ENCODE data around the gene USP6. TPM values are rescaled to one million over a fixed set of nuclear protein-coding genes. Genes with fewer than 3 reads are reported as not detected.
"Not testable (repeated sequence)": the region's sequence is repeated elsewhere in the genome, so short reads cannot be mapped to it uniquely, and the experiment has no call there.

The USP6 gene
- total RNA-seq, 1 donor from 2014 or later: not detected

GRCh38 chr17:5134571-5134970 lies 18.7 kb downstream of the USP6 start:
- not testable (repeated sequence) for DNase-seq (ENCODE audit: extremely low read depth, low read depth, low spot score)

DNA sequence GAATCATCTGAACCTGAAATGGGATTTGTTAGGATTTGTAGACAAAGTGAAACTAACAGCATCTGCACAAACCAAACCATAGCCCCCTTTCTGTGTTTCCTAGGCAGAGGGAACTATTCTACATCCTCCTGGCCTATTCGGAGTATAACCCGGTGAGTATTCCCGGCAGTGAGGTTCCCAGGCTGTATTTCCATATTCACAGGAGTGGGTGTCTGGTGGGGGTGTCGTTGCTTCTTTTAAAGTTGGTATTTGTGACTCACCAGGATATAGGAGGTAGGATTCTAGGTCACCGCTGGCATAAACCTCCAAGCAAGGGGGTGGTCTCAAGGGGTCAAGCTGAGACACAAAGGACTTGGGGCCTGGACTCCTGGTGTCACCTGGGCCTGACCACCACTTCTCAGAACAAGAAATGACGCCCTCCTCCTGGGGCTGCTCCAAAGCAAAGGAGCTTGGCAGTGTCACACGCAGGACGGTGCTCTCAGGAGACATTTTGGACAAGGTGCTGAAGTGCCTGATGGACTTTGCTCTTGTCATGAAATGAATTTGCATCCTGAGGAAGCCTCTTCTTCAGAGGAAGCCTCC lies 19.4 kb downstream of the USP6 start:
- DNase-seq (ENCODE audit: extremely low read depth, low read depth, low spot score): not testable (repeated sequence)

- no peak for DNase-seq (ENCODE audit: extremely low read depth, low read depth, low spot score)
Measured at GRCh38 chr17:5135726-5136579, 20.1 kb downstream of the USP6 start.

DNA sequence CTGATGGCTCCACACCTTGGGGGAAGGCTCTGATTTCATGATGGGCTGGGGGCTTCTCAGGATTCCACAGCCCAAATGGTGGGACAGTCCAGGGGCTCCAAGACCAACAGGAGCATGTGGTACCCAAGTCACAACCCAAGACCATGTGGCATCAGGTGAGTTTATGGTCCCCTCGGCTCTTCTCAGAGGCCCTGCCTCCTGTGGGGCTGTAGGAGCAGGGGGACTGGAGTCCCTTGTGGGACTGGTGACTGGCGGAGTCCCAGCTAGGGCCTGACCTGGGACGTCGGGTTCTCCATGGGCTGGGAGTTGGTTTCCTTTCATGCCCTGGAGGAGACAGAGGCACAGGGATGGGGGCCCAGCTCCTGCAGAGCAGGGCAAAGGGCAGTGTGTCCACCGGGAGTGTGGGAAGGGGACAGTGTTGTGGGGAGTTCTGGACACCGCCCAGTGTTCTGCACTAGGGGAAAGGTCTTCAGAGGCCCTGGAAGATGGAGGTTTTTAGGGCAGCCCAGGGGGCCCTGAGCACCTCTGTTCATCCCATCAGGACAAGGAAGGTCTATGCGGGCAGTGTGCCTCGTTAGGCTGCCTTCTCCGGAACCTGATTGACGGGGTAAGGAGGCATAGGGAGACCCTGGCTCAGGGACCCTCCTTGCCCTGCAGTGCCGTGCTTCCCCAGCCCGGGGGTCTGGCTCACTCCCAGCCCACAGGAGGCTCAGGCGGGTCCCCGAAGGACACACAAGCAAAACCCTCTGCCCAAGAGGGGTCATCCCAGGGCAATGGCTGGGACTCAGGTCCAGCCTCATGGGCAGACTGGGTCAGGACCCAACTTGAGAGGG lies 21.0 kb downstream of the USP6 start:
- not testable (repeated sequence) for DNase-seq (ENCODE audit: extremely low read depth, low read depth, low spot score)

DNA sequence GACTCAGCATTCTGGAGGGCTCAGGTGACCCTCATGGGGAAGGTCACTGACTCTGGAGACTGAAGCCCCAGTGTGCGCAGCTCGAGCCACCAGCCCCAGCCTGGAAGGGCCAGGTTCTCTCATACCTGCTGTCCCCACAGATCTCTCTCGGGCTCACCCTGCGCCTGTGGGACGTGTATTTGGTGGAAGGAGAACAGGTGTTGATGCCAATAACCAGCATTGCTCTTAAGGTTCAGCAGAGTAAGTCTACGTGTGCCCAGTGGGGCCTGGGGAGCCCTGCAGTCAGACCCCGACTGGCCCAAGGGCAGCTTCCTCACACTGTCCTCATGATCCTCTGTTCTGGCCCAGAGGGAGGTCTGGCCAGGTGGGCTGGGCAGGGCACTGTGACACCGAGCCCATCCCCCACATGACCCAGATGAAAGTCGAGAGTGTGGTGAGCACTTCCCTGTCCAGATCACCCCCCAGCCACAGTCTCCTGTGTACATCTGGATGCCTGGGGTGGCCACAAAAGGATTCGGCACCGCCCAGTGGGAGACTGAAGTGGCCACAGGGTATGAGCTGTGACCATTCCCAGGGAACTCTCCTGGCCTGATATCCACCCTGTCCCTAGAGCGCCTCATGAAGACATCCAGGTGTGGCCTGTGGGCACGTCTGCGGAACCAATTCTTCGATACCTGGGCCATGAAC lies 21.8 kb downstream of the USP6 start:
- not testable (repeated sequence) for DNase-seq (ENCODE audit: extremely low read depth, low read depth, low spot score)

DNA sequence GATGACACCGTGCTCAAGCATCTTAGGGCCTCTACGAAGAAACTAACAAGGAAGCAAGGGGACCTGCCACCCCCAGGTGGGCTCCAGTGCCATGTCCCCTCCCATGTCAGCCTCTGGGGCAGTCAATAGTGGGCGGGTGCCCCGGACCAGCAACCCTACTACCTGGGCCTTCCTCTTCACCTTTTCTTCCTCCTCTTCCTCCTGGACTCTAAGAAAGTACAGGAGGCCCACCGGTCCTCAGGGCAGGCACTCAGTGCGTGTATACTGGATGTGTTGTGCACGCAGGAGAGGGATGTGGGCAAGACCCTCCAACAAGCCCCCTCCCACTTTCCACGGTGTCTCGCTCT lies 22.3 kb downstream of the USP6 start:
- not testable (repeated sequence) for DNase-seq (ENCODE audit: extremely low read depth, low read depth, low spot score)

GRCh38 chr17:5138616-5139457 lies 23.0 kb downstream of the USP6 start:
- DNase-seq (ENCODE audit: extremely low read depth, low read depth, low spot score): no peak

DNA sequence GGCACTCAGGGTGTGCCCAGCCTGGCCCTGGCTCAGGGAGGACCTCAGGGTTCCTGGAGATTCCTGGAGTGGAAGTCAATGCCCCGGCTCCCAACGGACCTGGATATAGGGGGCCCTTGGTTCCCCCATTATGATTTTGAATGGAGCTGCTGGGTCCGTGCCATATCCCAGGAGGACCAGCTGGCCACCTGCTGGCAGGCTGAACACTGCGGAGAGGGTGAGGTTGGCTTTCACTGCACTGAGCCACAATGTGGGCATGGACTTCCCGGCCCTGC lies 23.6 kb downstream of the USP6 start:
- DNase-seq (ENCODE audit: extremely low read depth, low read depth, low spot score): no peak

DNA sequence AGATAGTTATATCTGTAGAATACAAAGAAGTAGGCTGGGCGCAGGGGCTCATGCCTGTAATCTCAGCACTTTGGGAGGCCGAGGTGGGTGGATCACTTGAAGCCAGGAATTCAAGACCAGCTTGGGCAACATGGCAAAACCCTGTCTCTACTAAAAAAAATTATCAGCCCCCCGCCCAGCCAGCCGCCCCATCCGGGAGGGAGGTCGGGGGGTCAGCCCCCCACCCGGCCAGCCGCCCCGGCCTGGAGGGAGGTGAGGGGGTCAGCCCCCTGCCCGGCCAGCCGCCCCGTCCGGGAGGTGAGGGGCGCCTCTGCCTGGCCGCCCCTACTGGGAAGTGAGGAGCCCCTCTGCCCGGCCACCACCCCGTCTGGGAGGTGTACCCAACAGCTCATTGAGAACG lies 27.0 kb downstream of the USP6 start:
- not testable (repeated sequence) for DNase-seq (ENCODE audit: extremely low read depth, low read depth, low spot score)

DNA sequence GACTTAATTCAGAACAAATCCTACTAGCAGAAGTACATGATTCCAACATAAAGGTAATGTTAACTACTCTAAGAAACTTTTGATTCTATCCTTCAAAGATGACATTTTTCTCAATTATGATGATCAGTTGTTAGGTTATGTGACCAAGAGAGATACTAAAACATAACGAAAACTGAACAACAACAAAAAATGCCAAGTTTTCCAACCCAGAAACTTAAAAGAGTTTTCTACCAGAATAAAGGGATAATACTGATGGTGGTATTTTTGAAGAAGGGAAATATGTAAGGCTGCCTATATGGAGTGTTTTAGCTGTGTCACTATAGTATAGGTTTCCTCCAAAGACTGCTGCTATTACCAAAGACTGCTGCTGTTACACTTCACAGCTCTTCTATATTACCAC lies 30.3 kb downstream of the USP6 start:
- not testable (repeated sequence) for DNase-seq (ENCODE audit: extremely low read depth, low read depth, low spot score)

DNA sequence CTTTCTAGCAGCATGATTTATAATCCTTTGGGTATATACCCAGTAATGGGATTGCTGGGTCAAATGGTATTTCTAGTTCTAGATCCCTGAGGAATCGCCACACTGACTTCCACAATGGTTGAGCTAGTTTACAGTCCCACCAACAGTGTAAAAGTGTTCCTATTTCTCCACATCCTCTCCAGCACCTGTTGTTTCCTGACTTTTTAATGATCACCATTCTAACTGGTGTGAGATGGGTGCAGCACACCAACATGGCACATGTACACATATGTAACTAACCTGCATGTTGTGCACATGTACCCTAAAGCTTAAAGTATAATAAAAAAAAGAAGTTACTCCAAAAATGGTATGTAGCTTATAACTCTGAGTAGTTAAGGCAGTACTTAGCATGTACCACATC lies 44.9 kb downstream of the USP6 start:
- not testable (repeated sequence) for DNase-seq (ENCODE audit: extremely low read depth, low read depth, low spot score)

DNA sequence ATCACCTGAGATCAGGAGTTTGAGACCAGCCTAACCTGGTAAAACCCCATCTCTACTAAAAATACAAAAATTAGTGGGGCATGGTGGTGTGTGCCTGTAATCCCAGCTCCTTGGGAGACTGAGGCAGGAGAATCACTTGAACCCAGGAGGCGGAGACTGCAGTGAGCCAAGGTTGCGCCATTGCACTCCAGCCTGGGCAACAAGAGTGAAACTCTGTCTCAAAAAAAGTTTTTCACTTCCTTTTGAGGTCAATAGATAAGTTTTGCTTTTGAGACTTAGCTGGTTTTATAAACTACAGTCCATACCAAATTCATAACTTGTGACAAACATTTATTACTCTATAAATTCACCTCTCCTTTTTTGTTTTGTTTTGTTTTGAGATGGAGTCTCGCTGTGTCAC lies 46.0 kb downstream of the USP6 start:
- not testable (repeated sequence) for DNase-seq (ENCODE audit: extremely low read depth, low read depth, low spot score)

GRCh38 chr17:5164436-5164835 lies 48.6 kb downstream of the USP6 start:
- DNase-seq (ENCODE audit: extremely low read depth, low read depth, low spot score): no peak

- not testable (repeated sequence) for DNase-seq (ENCODE audit: extremely low read depth, low read depth, low spot score)
Measured at GRCh38 chr17:5165791-5166564, 50.1 kb downstream of the USP6 start.

GRCh38 chr17:5175027-5175426 lies 59.2 kb downstream of the USP6 start:
- DNase-seq (ENCODE audit: extremely low read depth, low read depth, low spot score): not testable (repeated sequence)

DNA sequence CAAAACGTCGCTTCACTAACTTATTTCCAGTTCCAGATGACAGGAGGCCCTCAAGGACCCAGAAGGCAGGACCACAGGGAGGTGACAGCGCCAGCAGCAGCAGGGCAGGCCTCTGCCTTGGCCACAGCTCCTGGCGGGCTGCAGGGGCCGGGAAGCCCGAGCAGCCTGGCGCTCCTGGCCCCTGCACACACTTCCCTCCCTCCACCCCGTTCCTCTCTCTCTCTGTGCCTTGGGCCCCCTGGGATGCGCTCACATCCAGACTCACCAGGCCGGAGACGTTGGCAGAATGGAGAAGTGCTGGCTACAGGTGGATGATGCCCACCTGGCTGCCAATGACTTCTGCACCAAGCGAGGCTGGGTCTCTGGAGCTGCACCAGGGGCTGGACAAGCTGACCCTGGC lies 63.2 kb downstream of the USP6 start:
- DNase-seq (ENCODE audit: extremely low read depth, low read depth, low spot score): no peak

DNA sequence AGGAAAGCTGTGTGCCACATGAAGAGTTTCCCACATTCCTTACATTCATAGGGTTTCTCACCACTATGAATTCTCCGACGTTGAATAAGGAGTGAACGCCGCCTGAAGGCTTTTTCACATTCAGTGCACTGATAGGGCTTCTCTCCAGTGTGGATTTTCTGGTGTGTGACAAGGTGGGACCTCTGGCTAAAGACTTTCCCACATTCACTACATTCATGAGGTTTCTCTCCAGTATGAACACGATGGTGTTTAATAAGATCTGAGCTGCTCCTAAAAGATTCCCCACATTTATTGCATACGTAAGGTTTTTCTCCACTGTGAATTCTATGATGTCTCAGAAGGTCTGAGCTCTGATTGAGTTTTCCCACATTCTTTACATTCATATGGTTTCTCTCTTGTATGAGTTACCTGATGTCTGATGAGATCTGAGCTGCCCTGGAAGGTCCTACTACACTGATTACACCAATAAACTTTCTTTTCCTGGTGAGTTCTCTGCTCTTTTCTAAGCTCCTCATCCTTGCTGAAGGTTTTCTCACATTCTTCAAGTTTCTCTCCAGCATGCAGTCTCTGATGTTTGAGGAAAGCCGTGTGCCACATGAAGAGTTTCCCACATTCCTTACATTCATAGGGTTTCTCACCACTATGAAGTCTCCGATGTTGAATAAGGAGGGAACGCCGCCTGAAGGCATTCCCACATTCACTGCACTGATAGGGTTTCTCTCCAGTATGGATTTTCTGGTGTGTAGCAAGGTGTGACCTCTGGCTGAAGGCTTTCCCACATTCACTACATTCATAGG lies 65.9 kb downstream of the USP6 start:
- no peak for DNase-seq (ENCODE audit: extremely low read depth, low read depth, low spot score)

- DNase-seq (ENCODE audit: extremely low read depth, low read depth, low spot score): no peak
Measured at GRCh38 chr17:5182597-5183409, 67.0 kb downstream of the USP6 start.
